ENCODE results near the gene EMC9. TPM values are rescaled to one million over a fixed set of nuclear protein-coding genes. Genes with fewer than 3 reads are reported as not detected.

EMC9 gene
- total and polyA plus RNA-seq, 2 of the 8 experiments (the other 6 are each of a cell fraction or from before 2014, with no cell fraction given), result 38.4 to 47.2 TPM

- TF ChIP-seq TAF7 (optimal IDR thresholded peaks at IDR 0.05; ENCODE audit: borderline replicate concordance, low read depth, low read length) (peak; percentile 41), NANOG (IDR thresholded peaks at IDR 0.05; ENCODE audit: insufficient read depth, low read depth, low read length, poor library complexity, severe bottlenecking) (no peak), GABPA (IDR thresholded peaks at IDR 0.05; ENCODE audit: borderline replicate concordance, insufficient read depth, low read length) (no peak), KDM5A (IDR thresholded peaks at IDR 0.05; ENCODE audit: low read length) (no peak), SRF (IDR thresholded peaks at IDR 0.05; ENCODE audit: low read depth, low read length) (no peak), SIN3A (conservative IDR thresholded peaks at IDR 0.05 in 1 of 2, IDR thresholded peaks at IDR 0.05 in 1 of 2; ENCODE audit: low read depth in 1 of 2, low read length in 2 of 2) (peak in 1 of 2 experiments; percentile 87; a peak in 2 of 4 replicates), RAD21 (IDR thresholded peaks at IDR 0.05 in 1 of 2, conservative IDR thresholded peaks at IDR 0.05 in 1 of 2; ENCODE audit: low read depth in 2 of 2, low read length in 2 of 2) (0 out of 4 replicates have a peak, but pooled peaks of 1 of the 2 experiments have one; percentile 6), POLR2AphosphoS5 (IDR thresholded peaks at IDR 0.05; ENCODE audit: low read depth, low read length) (no peak; the same call in none of the 2 replicates), EGR1 (IDR thresholded peaks at IDR 0.05; ENCODE audit: borderline replicate concordance, low read depth, low read length) (no peak), SP2 (IDR thresholded peaks at IDR 0.05; ENCODE audit: low read length) (no peak), CTCF (IDR thresholded peaks at IDR 0.05; ENCODE audit: control extremely low read depth in 1 of 3, insufficient read depth in 1 of 3, low read depth in 1 of 3, low read length in 3 of 3) (peak in 1 of 3 experiments; percentile 7; a peak in 1 of 4 replicates), MAX (IDR thresholded peaks at IDR 0.05) (no peak; the same call in 1 of the 2 replicates), BCL11A (IDR thresholded peaks at IDR 0.05; ENCODE audit: low read depth in 2 of 2, low read length in 2 of 2) (no peak), ASH2L (IDR thresholded peaks at IDR 0.05; ENCODE audit: low read length) (peak; percentile 35), CHD2 (IDR thresholded peaks at IDR 0.05; ENCODE audit: low read length) (peak; percentile 34; the same call in 1 of the 2 replicates), TAF1 (IDR thresholded peaks at IDR 0.05; ENCODE audit: low read depth, low read length) (no peak; the same call in 1 of the 2 replicates), CTBP2 (IDR thresholded peaks at IDR 0.05; ENCODE audit: borderline replicate concordance, insufficient read depth, insufficient read length, low read length) (no peak), BACH1 (IDR thresholded peaks at IDR 0.05; ENCODE audit: low read length) (no peak), YY1 (IDR thresholded peaks at IDR 0.05; ENCODE audit: low read depth, low read length) (peak; percentile 24; the same call in 1 of the 2 replicates), JUND (IDR thresholded peaks at IDR 0.05; ENCODE audit: low read length) (no peak)
Measured at GRCh38 chr14:24171422-24172260, 30.2 kb upstream of the EMC9 start, which contains the start of gene REC8 (continued).

Measured in H1 (cell line).